ENCODE results near the gene CALCOCO1. TPM values are rescaled to one million over a fixed set of nuclear protein-coding genes. Genes with fewer than 3 reads are reported as not detected.

CALCOCO1 gene
- total RNA-seq, 6 donors from 2014 or later: 147 to 605 (median 204) TPM

- no peak for TF ChIP-seq EP300 (IDR thresholded peaks at IDR 0.05)
- TF ChIP-seq, protein P1, sequence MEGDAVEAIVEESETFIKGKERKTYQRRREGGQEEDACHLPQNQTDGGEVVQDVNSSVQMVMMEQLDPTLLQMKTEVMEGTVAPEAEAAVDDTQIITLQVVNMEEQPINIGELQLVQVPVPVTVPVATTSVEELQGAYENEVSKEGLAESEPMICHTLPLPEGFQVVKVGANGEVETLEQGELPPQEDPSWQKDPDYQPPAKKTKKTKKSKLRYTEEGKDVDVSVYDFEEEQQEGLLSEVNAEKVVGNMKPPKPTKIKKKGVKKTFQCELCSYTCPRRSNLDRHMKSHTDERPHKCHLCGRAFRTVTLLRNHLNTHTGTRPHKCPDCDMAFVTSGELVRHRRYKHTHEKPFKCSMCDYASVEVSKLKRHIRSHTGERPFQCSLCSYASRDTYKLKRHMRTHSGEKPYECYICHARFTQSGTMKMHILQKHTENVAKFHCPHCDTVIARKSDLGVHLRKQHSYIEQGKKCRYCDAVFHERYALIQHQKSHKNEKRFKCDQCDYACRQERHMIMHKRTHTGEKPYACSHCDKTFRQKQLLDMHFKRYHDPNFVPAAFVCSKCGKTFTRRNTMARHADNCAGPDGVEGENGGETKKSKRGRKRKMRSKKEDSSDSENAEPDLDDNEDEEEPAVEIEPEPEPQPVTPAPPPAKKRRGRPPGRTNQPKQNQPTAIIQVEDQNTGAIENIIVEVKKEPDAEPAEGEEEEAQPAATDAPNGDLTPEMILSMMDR (IDR thresholded peaks at IDR 0.05): no peak
- TF ChIP-seq POLR2A (IDR thresholded peaks at IDR 0.05): no peak
- no peak for TF ChIP-seq POLR2AphosphoS5 (IDR thresholded peaks at IDR 0.05)
- 92 to 94% methylated on average over 3 of the region's 3 CpGs for WGBS, 2 donors
- Histone ChIP-seq H3K36me3 (no peaks in the 10 kb centered on the region), H3K27ac (no peak overlapping the region), H3K4me3 (no peak overlapping the region), H3K27me3 (peaks cover 0 to 21% (median 11%) of the 10 kb centered on the region in 4 donors), H3K9me3 (no peaks in the 10 kb centered on the region), H3K4me1 (peaks cover 20 to 53% (median 27%) of the 10 kb centered on the region in 4 donors)
- DNase-seq (no peak), ATAC-seq (ENCODE audit: low FRiP score in 2 of 2) (no peak)
Observed at GRCh38 chr12:53752621-53753020, 25.4 kb upstream of the CALCOCO1 start.

DNA sequence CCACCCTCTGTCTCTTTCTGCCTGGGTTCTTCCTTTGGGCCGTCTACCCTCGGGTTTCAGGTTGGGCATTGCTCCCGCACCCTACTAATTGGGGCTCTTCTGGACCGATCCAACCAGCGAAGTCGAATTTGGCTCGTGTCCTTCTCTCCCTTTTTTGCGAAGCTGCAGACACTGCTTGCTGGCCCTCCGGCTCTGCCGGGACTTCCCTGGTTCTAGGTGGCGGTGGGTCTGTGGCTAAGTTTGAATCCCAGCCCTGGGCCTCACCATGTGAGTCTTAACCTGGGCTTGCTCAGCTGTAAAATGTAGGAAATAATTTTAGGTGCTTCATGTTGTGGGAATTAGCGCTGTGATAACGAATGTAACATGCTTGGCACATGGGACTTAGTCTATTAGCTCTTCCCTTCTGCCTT, 24.9 kb upstream of the CALCOCO1 start:
- Histone ChIP-seq H3K36me3 (no peaks in the 10 kb centered on the region), H3K4me1 (peaks cover 20 to 51% (median 26%) of the 10 kb centered on the region in 4 donors), H3K4me3 (peak overlapping the region in 3 of 4 donors; percentile 47 to 57 (median 57)), H3K9me3 (no peaks in the 10 kb centered on the region), H3K27ac (no peak overlapping the region), H3K27me3 (peaks cover 0 to 21% (median 11%) of the 10 kb centered on the region in 4 donors)
- DNase-seq (no peak), ATAC-seq (ENCODE audit: low FRiP score in 2 of 2) (no peak)
- TF ChIP-seq POLR2A (IDR thresholded peaks at IDR 0.05) (no peak), POLR2AphosphoS5 (IDR thresholded peaks at IDR 0.05) (no peak), EP300 (IDR thresholded peaks at IDR 0.05) (no peak)
- TF ChIP-seq, protein P1 (IDR thresholded peaks at IDR 0.05): no peak
- WGBS, 2 donors: 41 to 70% methylated on average over 10 to 13 of the region's 13 CpGs

DNA sequence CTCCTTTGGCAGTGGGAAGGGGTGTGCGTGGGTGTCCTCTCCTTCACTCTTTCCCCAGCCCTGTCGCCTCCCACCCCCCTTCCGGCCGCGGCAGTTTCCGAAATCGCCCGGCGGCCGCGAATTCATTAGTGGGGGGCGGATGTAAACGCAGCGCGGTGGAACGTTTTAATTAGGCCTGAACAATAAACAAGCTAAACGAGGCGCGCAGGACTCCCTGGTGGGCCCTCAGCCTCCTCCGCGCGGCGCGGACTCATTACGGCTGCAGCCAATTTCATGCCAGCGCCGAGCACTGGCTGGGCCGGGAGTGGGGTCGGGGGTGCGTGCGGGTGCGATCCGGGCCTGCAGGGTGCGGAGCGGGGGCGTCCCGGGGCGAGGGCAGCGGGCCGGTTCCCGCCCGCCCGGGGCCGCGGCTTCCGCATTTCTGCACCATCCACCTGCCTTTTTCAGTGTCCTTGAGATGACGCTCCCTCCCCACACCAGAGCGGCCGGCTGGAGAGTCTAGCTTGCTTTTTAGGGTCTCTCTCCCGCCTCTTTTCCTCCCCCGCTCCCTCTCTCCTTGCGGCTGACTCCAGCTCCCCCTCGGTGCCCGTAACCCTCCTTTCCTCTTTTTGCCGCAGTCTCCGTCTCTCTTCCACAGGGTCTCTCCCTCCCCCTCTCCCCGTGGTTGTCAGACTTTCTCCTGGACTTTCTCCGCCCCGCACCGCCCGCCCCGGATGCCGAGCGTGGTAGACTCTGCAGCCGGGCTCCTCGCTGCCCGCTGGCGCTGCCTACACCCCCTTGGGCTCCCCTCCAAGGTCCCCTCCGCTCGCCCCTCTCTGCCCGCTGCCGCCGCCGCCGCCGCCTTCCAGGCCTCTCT, 24.3 kb upstream of the CALCOCO1 start, which contains the start of gene CISTR:
TSS of gene CISTR (minus strand) at position 644 of the 856 bp plus-strand sequence.
- TF ChIP-seq EP300 (IDR thresholded peaks at IDR 0.05) (no peak), POLR2AphosphoS5 (IDR thresholded peaks at IDR 0.05) (no peak), POLR2A (IDR thresholded peaks at IDR 0.05) (peak in 1 of 4 donors; percentile 63)
- TF ChIP-seq, protein P1 (IDR thresholded peaks at IDR 0.05): no peak
- DNase-seq: peak; percentile 51 to 90
- Histone ChIP-seq H3K9me3 (no peaks in the 10 kb centered on the region), H3K4me1 (peaks cover 15 to 50% (median 25%) of the 10 kb centered on the region in 4 donors), H3K27ac (peak within 1 kb of the TSS in 2 of 4 donors; percentile 62 to 70), H3K4me3 (peak within 1 kb of the TSS; percentile 10 to 57 (median 52)), H3K27me3 (peaks cover 0 to 21% (median 11%) of the 10 kb centered on the region in 4 donors), H3K36me3 (no peaks in the 10 kb centered on the region)
- WGBS, 2 donors: 3 to 7% methylated on average over 34 to 74 of the region's 76 CpGs
- peak; percentile 20 to 42 for ATAC-seq (ENCODE audit: low FRiP score in 2 of 2)

DNA sequence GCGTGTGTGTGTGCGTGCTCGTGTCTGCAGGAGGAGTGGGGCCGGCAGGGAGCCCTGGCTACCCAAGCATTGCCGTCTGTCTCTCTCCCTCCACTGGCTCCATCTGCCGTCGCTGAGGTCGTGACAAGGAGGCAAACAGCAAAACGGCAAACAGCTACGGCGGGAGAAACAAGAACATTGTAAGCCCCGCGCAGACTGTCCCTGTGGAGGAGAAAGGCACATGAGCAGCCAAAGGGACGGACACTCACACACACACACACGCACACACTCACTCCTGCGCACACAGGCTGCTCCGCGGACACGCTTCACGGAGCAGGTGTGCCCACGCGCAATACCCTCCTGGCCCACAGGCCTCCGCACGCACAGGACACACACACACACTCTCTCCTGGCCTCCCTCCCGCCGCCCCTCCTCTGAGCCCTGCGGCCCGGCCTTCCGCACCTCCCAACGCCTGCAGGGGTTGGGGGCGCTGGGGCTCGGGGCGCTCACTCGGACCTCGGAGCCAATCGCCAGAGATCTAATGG, 23.6 kb upstream of the CALCOCO1 start:
- peak overlapping the region in 2 of 4 donors; percentile 62 to 70 for H3K27ac ChIP-seq
- H3K4me3 ChIP-seq: peak overlapping the region; percentile 10 to 57 (median 52)
- peaks cover 0 to 21% (median 11%) of the 10 kb centered on the region in 4 donors for H3K27me3 ChIP-seq
- 7 to 11% methylated on average over 9 to 36 of the region's 36 CpGs for WGBS, 2 donors
- H3K9me3 ChIP-seq: no peaks in the 10 kb centered on the region
- TF ChIP-seq POLR2AphosphoS5 (IDR thresholded peaks at IDR 0.05): no peak
- TF ChIP-seq, protein P1 (IDR thresholded peaks at IDR 0.05): peak in 1 of 6 experiments; percentile 5
- H3K4me1 ChIP-seq: peaks cover 15 to 53% (median 25%) of the 10 kb centered on the region in 4 donors
- peak in 1 of 2 donors; percentile 85 for DNase-seq
- ATAC-seq (ENCODE audit: low FRiP score in 2 of 2): peak; percentile 15 to 44
- no peaks in the 10 kb centered on the region for H3K36me3 ChIP-seq
